Endothelial cell of umbilical vein (primary cell): Measurements from ENCODE around the gene HTR1E.

Source experiments
- CTCF ChIP-seq, 2 donors: IDR thresholded peaks; 1 replicate in 1 of 2; 2 replicates in 1 of 2; pipeline ENCODE4 v1.5.1; 2011; ENCODE audit warnings: low read length in 2 of 2, mild to moderate bottlenecking in 2 of 2, moderate library complexity in 2 of 2, control low read depth in 1 of 2, inconsistent platforms in 1 of 2, low read depth in 1 of 2; ENCODE audit not compliant: insufficient read depth in 1 of 2; ENCODE audit errors: extremely low read depth in 1 of 2
- EZH2 ChIP-seq: IDR thresholded peaks from 2 replicates; pipeline ENCODE4 v1.6.1; 2012; ENCODE audit warnings: borderline replicate concordance, low read depth, mild to moderate bottlenecking, moderate library complexity, low read length, inconsistent platforms; ENCODE audit not compliant: severe bottlenecking
- MYC ChIP-seq: IDR thresholded peaks from one replicate; pipeline ENCODE4 v1.6.1; 2011; ENCODE audit warnings: mild to moderate bottlenecking, low read depth, low read length

- TF ChIP-seq EZH2 (no peak), CTCF (IDR thresholded peaks at IDR 0.05; ENCODE audit: extremely low read depth in 1 of 2, insufficient read depth in 1 of 2, low read depth in 1 of 2, low read length in 2 of 2) (no peak), MYC (no peak)
These were observed 1.5 kb downstream of the HTR1E start for GRCh38 chr6:86938814-86939213.
